Measurements from ENCODE around the gene KAT14. TPM values are rescaled to one million over a fixed set of nuclear protein-coding genes. Genes with fewer than 3 reads are reported as not detected.
"Not testable (repeated sequence)": the region's sequence is repeated elsewhere in the genome, so short reads cannot be mapped to it uniquely, and the experiment has no call there.

KAT14 gene
- total RNA-seq, 1 donor from 2014 or later: 11.1 TPM

DNA sequence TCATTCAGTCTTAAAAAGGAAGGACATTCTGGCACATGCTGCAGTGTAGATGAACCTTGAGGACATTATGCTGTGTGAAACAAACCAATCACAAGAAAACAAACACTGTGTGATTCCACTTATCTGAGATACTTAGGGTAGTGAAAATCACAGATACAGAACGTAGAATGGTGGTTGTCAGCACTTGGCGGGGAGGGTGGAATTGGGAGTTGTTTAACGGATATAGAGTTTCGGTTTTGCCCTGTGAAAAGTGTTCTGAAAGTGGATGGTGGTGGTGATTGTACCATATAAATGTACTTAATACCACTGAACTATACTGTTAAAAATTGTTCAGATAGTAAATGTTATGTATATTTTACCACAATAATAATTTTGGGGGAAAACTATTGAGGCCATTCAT, 18.4 kb downstream of the KAT14 start:
- no peak for DNase-seq

DNA sequence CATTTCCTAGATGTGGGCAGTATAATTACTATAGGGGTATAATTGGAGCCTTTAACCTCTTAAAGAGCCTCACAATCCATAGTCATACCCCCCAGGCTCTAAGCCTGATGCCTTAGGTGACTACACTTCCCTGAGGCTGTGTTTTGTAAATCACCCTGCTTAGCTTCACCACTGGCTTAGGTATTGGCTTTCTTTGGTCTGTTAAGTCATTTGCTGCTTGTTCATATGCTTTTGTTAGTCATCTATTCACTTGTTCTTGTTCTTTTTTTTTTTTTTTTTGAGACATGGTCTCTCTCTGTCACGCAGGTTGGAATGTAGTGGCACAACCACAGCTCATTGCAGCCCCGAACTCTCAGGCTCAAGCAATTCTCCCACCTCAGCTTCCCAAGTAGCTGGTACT, 26.7 kb downstream of the KAT14 start:
- DNase-seq: no peak

DNA sequence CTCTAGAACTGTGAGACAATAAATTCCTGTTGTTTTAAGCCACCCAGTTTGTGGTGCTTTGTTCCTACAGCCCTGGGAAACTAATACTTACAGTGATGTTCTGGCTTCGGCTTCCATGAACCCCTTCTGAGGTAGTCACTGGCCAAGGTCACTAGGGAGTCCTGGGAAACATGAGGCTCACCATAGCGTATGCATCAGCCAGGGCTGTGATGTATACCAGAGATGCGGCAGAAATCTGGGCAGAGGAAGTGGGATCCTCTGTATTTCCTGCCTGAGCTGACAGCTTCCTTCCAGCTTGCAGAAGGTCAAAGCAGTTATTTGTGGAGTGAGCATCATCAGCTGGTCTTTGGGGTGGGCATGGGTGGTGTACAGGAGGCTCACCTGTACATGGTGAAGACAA, 27.9 kb downstream of the KAT14 start:
- DNase-seq: peak; percentile 28

DNA sequence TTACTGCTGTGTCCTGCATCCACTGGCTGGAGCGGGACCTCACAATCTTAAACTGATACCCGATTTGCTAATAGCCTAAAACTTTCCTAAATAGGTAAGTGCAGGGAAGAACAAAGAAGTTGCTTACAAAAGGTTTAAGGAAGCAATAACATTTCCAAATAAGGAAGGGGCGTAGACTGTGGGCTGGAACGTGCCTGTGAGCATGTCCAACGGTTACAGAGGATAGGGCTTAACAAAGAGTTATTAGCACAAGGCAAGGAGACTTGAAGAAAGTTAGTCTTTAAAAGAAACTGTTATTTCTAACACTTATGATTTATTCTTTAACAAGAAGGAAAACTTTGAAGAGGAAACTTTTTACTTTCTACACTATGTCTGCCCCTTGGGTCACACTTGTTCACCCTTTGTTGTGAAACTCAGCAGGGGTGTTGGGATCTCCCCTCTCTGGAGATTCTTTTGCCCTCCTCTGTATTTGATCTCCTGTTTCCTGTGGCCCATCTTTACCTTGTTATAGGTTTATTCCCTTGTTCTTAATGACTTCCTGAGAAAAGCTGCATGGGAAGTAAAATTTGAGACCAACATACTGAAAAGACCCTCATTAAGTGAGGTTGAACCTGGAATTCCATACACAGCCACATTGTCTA, 28.7 kb downstream of the KAT14 start:
- no peak for DNase-seq

DNA sequence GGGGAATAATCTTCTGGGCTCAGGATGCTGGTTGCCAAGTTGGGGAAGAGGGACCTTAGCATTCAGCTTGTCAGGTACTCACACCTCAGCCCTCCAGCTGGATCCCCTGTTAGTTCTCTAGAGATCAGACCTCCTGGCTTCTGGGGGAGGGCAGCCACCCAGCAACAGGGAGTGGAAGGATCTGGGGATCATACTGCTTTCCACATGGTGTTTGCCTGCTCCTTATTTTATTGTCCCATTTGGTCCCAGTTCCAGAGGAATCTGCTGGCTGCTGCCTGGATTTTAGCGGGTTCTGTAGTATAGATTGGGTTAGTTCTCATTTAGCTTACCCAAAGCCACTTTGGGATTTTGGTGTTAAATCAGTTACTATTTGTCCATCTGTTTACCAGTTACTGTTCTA, 29.3 kb downstream of the KAT14 start:
- no peak for DNase-seq

DNA sequence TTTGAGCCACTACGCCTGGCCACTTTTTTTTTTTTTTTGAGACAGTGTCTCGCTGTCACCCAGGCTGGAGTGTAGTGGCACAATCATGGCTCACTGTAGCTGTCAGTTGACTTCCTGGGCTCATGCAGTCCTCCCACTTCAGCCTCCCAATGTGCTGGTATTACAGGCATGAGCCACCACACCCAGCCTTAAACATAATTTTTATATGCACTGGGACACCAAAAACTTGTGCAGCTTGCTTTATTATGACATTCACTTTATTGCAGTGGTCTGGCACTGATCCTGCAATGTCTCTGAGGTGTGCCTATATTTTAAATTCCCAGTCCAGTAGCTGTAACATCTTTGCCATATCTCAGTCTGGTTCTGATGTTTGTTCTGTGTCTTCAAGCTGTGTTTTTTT, 34.7 kb downstream of the KAT14 start:
- no peak for DNase-seq

DNA sequence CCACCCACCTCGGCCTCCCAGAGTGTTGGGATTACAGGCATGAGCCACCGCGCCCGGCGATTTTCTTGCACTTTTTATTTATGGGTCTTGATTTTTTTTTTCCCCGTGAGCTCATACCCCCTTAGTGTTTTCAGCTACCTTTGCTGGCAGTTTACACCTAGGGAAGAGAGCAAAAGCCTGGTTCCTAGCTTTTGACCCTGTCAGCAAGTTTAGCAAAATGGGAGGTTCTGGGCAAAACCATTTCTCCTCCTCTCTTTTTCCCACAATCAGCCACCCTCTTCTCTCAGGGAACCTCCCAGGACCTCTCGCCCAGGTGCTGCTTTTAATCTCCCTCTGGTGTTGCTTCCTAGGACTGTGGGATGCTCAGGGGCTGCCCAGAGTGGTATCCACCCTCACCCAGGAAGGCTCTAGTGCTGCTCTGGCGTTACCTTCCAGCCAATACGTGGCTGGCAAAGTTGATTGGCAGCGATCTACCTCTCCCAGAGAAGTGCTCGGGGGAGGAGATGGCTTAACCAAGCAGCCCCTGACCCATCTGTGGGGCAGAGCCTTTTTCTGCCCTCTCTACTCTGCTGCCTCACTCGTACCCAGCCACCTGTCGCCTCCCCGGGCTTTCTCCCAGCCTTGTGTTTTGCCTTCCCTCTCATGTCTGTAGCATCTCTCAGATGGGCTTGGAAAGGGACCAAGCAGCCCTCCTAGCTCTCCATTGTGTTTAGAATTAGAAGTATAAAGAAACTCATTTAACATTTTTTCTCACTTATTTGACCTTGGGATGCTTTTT, 37.4 kb downstream of the KAT14 start:
- no peak for DNase-seq

DNA sequence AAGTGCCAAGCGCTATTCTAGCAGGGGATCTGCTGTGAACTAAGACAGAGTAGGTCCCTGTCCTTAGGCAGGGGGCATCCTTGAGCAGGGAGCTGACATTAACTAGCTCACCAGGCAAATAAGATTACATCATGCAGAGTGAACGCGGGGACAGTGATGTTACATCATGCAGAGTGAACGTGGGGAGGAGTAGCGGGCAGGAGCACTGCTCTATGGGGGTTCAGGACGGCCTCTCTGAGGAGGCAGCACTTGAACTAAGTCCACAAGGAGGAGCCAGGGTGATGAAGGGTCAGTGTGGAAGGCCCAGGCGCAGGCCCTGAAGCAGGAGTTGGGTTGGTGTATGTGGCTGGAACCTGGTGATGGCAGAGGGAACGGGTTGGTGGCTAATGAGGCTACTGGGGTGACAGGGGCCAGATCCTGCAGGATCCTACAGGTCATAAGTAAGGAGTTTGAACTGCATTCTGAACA, 38.7 kb downstream of the KAT14 start:
- DNase-seq: no peak

DNA sequence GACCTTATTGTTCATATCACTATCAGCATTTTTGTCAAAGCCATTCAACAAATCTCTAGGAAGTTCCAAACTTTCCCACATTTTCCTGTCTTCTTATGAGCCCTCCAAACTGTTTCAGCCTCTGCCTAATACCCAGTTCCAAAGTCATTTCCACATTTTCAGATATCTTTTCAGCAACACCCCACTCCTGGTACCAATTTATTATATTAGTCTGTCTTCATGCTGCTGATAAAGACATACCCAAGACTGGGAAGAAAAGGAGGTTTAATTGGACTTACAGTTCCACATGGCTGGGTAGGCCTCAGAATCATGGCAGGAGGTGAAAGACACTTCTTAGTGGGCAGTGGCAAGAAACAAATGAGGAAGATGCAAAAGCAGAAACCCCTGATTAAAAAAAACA, 42.7 kb downstream of the KAT14 start:
- DNase-seq: not testable (repeated sequence)

DNA sequence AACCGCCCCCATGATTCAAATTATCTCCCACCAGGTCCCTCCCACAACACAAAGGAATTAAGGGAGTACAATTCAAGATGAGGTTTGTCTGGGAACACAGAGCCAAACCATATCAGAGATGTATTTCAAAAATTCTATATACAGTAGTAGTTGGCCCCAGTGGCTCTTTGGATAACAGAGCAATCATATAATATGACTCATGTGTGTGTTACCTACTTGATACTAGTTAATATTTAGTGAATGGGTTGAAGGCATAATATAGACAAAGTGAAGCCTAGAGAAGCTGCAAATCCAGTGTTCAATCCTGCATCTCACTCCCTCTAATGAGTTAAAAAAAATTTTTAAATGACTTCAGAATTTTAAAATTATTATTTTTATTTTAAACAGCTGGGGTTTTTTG, 43.2 kb downstream of the KAT14 start:
- DNase-seq: no peak

DNA sequence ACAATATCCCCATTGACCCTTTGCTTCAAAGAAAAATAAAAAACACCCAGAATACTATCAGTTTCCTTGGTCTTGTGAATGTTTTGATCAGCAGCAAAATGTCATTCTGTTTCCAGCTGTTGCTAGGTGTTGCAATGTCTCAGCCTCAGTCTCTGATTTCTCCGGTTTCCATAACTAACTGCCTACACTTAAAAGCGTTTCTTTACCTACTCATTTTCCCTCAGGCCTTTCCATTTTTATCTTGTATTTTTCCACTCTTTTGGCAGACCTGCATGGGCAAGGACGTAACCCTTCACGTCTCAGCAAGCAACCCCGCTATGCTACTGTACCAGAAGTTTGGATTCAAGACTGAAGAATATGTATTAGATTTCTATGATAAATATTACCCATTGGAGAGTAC, 49.4 kb downstream of the KAT14 start:
- DNase-seq: no peak

DNA sequence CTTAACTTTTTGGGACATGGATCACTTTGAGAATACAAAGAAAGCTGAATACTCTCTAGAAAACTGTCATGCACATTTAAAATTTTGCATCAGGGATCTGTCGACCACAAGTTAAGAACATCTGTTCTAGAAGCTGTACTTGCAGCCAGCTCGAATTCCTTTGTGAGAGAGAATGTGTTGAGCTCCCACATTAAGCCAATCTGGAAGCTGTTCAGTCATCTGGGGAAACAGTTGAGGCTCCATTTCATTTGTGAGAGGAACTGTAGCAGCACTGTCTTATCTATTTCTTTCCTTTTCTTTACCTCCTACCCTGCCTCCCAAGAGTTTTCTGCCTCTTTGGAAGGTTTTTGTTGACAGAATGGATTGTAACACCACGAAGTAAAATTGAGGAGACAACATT, 50.8 kb downstream of the KAT14 start:
- DNase-seq: no peak

DNA sequence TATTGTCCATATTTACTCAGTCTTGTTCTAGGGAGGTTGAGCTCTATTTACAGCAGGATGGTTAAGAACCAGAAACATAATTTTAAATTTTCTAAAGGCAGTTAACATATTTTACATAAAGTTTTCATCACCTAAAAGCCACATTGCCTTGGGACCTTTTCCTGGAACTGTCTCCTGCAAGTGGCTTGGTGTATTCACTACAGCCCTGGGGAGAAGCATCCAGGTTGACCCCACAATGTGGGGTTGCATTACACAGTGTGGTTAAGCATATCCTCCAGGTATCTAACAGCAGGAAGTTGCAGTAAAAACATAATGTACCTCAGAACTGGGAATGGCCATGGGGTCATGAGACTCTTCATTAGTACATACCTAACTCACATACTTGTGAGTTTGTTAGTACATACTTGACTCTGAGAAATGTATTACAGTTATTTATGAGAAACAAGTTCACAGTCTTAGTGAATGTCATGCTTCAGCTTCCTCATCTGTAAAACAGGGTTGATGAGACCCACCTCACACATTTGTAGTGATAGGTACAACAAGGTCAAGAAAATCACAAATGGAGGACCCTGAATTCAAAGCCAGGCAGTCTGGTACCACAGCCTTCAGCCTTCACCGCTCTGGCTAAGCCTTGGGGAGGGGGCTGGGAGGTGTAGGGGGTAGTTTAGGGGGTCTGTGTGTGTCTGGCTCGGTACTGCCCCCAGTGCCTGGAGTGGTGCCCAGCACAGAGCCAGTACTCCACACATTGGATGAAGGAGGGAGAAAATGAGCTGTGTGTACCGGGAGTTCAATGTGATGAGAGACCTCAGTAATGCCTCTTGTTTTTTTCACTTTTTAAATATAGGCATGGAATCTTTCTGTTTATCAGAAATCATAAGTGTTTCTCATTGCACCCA, 52.9 kb downstream of the KAT14 start:
- DNase-seq: no peak

DNA sequence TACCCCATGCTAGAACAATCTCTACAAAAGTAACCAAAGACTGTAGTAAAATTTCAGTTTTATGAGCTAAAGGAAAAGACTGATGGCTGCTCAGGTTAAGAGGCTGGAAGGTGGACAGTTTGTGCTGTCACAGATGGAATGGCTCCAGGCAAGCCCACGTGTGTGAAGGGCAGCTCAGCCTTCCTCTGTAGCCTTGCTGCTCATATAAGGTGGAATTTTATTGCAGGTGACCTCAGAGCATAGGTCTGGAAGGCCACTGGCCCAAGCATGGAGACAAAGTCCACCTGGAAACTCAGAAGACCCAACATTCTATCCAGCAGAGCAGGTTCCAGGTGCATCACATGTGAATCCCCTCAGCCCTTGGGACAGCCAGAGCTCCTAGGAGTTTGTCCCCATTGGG, 53.6 kb downstream of the KAT14 start:
- DNase-seq: no peak

DNA sequence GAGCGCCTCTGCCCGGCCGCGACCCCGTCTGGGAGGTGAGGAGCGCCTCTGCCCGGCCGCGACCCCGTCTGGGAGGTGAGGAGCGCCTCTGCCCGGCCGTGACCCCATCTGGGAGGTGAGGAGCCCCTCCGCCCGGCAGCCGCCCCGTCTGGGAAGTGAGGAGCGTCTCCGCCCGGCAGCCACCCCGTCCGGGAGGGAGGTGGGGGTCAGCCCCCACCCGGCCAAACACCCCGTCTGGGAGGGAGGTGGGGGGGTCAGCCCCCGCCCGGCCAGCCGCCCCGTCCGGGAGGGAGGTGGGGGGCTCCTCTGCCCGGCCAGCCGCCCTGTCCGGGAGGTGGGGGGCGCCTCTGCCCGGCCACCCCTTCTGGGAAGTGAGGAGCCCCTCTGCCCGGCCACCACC, 56.8 kb downstream of the KAT14 start:
- DNase-seq: not testable (repeated sequence)

DNA sequence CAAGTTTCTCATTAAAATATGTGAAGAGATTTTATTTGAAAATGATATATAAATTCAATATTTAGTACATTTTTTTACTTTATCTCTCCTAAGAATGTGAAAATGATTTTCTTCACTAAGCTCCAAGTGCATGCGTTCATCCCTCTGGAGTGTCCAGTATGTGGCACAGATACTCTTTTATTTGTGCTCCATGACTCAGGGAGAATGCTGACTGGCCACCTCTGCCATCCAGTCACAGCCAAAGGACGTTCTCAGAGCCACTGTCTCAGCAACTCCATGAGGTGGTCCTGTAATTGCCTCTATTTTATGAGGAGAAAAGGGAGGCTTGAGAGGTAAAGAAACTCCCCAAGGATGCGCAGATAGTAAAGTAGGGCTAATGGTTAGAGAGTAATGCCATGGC, 58.3 kb downstream of the KAT14 start:
- DNase-seq: no peak

DNA sequence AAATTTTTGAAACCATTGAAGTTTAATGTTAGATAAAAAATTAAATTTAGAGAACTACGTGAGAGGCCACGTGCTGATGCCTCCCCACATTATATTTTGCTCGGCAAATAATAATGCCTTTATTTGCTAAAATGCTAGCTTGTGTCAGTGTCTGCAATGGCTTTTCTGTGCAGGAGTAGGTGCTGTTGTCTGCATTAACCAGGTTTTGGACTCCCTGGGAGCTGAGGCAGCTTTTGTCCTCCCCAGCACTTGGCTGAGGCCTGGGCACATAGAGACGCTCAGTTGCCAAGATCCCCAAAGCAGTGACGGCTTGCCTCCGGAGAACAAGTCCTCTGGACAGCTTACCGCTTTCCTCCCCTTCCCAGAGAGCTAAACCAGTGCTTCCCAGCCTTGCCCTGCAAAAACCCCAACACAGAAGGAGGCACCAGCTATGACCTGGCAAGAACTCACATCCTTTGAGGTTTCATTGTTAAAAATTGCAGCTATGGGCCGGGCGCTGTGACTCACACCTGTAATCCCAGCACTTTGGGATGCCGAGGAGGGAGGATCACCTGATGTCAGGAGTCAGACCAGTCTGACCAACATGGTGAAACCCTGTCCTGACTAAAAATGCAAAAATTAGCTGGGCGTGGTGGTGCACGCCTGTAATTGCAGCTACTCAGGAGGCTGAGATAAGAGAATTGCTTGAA, 59.9 kb downstream of the KAT14 start:
- DNase-seq: no peak

DNA sequence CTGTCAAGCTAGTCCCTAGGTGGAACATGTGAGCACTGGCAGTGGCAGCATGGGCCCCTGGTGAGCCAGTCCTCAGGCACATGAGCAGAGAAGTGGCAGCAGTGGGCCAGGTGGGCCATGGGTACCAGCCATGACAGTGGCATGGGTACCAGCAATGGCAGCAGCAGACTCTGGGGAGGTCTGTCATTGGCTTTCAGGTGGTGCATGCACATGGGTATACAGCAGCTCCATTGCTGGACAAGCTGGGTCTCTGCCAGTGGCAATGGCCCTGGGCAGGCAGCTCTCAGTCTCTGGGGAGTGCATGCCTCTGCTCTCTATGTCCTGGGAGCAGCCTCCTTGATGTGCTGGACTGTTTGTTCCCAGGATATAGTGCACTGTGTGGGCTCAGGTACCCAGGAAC, 65.3 kb downstream of the KAT14 start:
- DNase-seq: no peak

DNA sequence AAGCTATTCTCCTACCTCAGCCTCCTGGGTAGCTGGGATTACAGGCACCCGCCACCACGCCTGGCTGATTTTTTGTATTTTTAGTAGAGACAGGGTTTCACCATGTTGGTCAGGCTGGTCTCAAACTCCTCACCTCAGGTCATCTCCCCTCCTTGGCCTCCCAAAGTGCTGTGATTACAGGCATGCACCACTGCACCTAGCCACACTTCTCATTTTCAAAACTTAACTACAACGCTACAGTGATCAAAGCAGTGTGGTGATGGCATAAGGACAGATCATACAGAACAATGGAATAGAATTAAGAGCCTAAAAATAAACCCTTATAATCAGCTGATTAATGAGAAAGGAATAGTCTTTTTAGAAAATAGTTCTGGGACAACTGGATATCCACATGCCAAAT, 66.0 kb downstream of the KAT14 start:
- not testable (repeated sequence) for DNase-seq

DNA sequence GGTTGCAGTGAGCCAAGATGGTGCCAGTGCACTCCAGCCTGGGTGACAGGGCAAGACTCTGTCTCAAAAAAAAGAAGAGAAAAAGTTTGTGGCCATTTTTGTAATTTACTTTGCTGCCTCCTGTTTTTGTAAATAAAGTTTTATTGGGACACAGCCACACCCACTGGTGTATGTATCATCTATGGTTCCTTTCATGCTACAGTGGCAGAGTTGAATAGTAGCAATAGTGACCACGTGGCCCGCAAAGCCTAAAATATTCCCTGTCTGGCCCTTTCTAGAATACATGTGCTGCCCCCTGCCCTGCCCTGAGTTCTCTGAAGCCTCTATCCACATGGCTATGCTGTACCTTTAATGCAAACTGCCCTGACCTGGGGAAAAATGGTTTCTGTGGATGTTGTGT, 75.3 kb downstream of the KAT14 start:
- no peak for DNase-seq

DNA sequence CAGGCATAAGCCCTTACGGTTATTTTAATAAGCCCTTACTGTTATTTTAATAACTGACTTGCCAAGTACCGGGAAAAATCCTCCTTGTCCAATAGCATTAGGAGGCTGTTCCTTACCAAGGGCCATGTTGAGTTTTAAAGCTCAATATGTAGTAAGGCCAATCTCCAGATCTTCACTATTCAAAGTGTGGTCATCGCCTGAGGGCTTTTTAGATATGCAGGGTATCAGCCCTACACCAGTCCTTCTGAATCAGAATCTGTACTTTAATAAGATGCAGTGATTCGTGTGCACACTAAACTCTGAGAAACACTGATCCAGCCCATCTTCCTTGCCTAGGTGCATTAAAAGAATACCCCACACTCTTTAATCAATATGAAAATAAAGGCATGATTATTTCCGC, 77.9 kb downstream of the KAT14 start:
- DNase-seq: no peak

DNA sequence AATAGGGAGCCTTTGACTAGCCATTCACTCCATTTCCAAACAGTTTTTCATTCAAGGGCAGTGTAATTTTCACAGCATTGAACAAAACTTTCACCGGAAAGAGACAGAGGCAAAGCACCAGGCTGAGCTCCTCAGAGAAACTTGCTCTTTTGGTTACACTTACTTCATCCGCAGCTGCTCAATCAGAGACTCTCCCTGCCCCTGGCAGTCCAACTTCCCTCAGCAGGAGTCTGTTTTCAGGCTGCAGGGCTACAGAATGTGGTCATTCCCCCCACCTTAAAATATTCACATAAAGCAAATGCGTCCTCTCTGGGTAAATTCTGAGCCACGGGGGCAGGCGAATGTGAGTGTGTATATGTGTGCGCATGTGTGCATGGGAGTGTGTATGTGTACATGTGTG, 80.6 kb downstream of the KAT14 start:
- no peak for DNase-seq

DNA sequence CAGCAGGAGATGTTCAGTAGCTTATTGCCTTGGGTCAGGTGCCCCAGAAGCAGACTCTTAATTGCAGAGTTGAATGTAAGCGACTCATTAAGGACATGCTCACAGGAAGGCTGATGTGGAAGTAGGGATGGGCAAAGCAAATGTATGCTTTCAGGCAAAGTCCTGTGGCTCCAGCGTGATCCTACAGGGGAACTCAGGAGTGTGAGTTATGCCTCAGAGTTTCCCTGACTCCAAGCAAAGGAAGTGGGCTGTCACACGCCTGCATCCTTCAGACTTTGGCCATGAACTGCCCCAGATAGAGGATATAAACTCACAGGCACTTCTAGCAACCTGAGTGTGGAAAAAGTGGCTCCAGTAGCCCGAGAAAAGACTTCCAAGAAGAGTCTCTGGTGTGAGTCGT, 85.7 kb downstream of the KAT14 start:
- DNase-seq: peak; percentile 30
